ENCODE measurements around the gene EVPL. TPM values are rescaled to one million over a fixed set of nuclear protein-coding genes. Genes with fewer than 3 reads are reported as not detected.
"Not testable (repeated sequence)": the region's sequence is repeated elsewhere in the genome, so short reads cannot be mapped to it uniquely, and the experiment has no call there.

Gene EVPL
- total and polyA plus RNA-seq, 9 donors = 0.15 to 7.2 (median 1.0) TPM

DNA sequence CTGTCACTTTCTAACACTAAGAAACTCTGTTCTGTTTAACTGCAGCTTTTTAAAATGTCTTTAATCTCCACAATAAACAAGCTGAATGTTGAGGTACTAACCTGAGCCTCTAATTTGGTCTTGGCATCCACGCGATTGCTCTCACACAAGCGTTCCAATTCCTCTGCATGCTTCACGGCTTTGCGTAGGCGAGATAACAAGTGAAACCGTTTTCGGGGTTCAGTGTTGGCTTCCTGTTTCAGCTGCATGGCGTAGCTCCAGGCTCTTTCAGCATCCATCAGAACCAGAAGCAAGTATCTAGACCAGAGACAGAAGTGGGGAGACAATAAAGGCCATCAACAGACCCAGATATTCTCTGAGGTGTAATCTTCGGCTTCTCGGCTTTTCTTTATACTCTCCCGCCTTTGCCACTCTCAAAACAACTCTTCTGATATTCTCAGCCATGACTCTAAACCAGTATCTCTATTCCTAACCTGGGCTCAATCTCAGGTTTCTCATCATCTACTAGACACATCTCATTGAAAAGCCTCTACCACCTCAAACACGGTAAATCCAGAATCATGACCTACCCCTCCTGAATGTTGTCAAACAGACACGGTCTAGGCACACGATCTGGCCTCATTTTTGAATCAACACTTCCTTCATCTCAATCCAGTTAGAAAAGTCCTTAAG lies 36.9 kb upstream of the EVPL start:
- Histone ChIP-seq H3K27me3 (no peaks in the 10 kb centered on the region), H3K4me1 (ENCODE audit: insufficient read depth) (no peaks in the 10 kb centered on the region), H3K4me3 (no peak overlapping the region), H3K9me3 (no peaks in the 10 kb centered on the region), H3K27ac (no peak overlapping the region), H3K36me3 (no peaks in the 10 kb centered on the region)
- no peak for TF ChIP-seq POLR2A (IDR thresholded peaks at IDR 0.05)
- no peak for TF ChIP-seq EP300 (IDR thresholded peaks at IDR 0.05)
- 82 to 83% (median 83%) methylated on average over 15 of the region's 15 CpGs for WGBS, 3 donors
- DNase-seq = no peak
- intact Hi-C loops (cut with DNase I) = no loop called here

DNA sequence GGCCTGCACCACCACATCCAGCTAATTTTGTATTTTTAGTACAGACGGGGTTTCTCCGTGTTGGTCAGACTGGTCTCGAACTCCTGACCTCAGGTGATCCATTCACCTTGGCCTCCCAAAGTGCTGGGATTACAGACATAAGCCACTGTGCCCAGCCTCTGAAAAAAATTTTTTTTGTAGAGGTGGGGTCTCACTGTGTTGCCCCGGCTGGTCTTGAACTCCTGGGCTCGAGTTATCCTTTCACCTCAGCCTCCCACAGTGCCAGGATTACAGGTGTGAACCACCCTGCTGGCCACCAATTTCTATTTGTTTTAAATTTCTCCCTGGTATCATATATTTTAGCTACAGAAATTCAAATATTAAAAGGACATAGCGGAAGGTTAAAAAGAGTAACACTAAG lies 31.2 kb upstream of the EVPL start:
- H3K9me3 ChIP-seq; H3K27ac ChIP-seq; intact Hi-C loops (cut with DNase I); DNase-seq; H3K27me3 ChIP-seq; H3K4me3 ChIP-seq; H3K4me1 ChIP-seq (ENCODE audit: insufficient read depth); H3K36me3 ChIP-seq: not testable (repeated sequence)
- 89 to 91% (median 90%) methylated on average over 6 of the region's 6 CpGs for WGBS, 3 donors

GRCh38 chr17:76056882-76057281 lies 29.8 kb upstream of the EVPL start:
- H3K4me1 ChIP-seq (ENCODE audit: insufficient read depth) = no peaks in the 10 kb centered on the region
- TF ChIP-seq POLR2A (IDR thresholded peaks at IDR 0.05) (no peak), EP300 (IDR thresholded peaks at IDR 0.05) (no peak), CTCF (IDR thresholded peaks at IDR 0.05) (no peak)
- intact Hi-C loops (cut with DNase I) = no loop called here
- H3K9me3 ChIP-seq = no peaks in the 10 kb centered on the region
- DNase-seq = no peak
- no peaks in the 10 kb centered on the region for H3K27me3 ChIP-seq
- no peak overlapping the region for H3K27ac ChIP-seq
- no peak overlapping the region for H3K4me3 ChIP-seq
- WGBS, 3 donors = 85 to 87% (median 86%) methylated on average over 3 of the region's 3 CpGs
- no peaks in the 10 kb centered on the region for H3K36me3 ChIP-seq

DNA sequence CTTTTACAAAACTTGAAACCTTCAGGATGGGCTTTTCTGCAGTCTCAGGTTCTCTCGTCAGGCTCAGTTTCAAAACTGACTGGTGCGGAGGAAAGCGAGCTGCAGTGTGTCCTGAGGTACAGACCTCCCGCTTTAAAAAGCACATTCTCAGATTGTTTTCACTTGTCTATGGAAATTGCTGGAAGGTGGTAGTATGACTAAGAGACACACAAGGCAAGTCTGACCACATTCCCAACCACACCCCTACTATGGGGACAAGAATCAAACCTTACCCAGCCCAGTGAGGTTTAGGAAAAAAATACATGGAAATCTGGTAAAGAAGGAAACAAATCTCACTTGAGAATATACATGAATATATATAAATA lies 27.0 kb upstream of the EVPL start:
- WGBS, 3 donors = 86 to 90% (median 90%) methylated on average over 4 of the region's 4 CpGs
- no peaks in the 10 kb centered on the region for H3K4me1 ChIP-seq (ENCODE audit: insufficient read depth)
- intact Hi-C loops (cut with DNase I) = no loop called here
- TF ChIP-seq EP300 (IDR thresholded peaks at IDR 0.05) (no peak), POLR2A (IDR thresholded peaks at IDR 0.05) (no peak), CTCF (IDR thresholded peaks at IDR 0.05) (no peak)
- H3K4me3 ChIP-seq = no peak overlapping the region
- no peaks in the 10 kb centered on the region for H3K36me3 ChIP-seq
- H3K27me3 ChIP-seq = no peaks in the 10 kb centered on the region
- H3K27ac ChIP-seq = no peak overlapping the region
- no peaks in the 10 kb centered on the region for H3K9me3 ChIP-seq
- DNase-seq = no peak

DNA sequence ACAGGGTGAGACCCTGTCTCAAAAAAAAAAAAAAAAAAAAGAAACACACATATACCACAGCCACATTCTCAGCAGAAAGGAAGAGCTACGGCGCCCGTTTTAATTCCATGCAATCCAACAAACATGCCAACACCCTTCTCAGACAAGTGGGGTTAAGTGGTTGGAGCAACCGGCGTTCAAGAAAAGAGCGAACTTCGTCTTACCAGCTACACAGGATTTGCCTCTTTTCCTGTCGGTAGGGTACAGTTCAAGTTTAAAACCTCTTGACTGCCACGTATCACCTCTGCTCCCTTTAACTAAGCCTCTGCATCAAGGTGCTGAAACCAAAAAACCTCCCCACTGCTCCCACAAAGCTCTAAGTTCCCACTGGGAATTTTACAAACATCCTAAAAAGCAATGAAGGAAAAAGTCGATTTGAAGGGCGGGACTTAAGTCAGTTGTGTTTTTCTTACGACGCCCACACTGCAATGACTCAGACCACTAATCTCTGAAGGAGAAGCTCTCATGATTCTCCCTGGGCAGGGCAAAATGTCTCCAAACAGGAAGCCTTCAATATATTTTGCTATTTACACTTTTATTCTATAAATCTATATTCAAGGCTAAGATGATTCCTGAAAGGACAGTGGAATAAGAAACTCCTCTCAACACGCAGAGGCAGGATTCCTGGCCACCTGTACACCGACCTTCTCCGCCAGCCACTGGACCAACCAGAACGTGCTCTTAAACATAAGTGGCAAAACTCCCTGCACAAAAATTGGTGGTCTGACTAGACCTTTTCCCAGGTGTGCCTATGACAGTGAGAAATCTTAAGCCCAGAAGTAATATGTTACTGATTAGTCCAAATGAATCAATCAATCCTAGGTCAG lies 26.4 kb upstream of the EVPL start:
- no peaks in the 10 kb centered on the region for H3K9me3 ChIP-seq
- H3K27ac ChIP-seq = no peak overlapping the region
- intact Hi-C loops (cut with DNase I) = no loop called here
- H3K4me3 ChIP-seq = no peak overlapping the region
- H3K27me3 ChIP-seq = no peaks in the 10 kb centered on the region
- no peaks in the 10 kb centered on the region for H3K4me1 ChIP-seq (ENCODE audit: insufficient read depth)
- 64 to 71% (median 65%) methylated on average over 17 of the region's 17 CpGs for WGBS, 3 donors
- H3K36me3 ChIP-seq = no peaks in the 10 kb centered on the region
- DNase-seq = no peak
- TF ChIP-seq EP300 (IDR thresholded peaks at IDR 0.05) = no peak
- TF ChIP-seq POLR2A (IDR thresholded peaks at IDR 0.05) = no peak
- no peak for TF ChIP-seq CTCF (IDR thresholded peaks at IDR 0.05)
